Measurements from ENCODE around the gene MB21D2.

The MB21D2 gene

GRCh38 chr3:192884777-192885773 lies 32.6 kb downstream of the MB21D2 start (continued):
- TF ChIP-seq ZNF768 (tag by site-specific recombination; IDR thresholded peaks at IDR 0.05) (no peak), KLF9 (tag by site-specific recombination; IDR thresholded peaks at IDR 0.05; ENCODE audit: low read depth) (no peak), PRDM6 (tag by site-specific recombination; IDR thresholded peaks at IDR 0.05) (peak; percentile 80), ZNF645 (tag by site-specific recombination; IDR thresholded peaks at IDR 0.05) (no peak), ZNF626 (tag by site-specific recombination; IDR thresholded peaks at IDR 0.05) (no peak), ZNF501 (tag by site-specific recombination; IDR thresholded peaks at IDR 0.05) (no peak), ZNF560 (tag by site-specific recombination; IDR thresholded peaks at IDR 0.05; ENCODE audit: borderline replicate concordance) (no peak), ZSCAN30 (tag by site-specific recombination; IDR thresholded peaks at IDR 0.05) (no peak), ZNF148 (tag by site-specific recombination; IDR thresholded peaks at IDR 0.05; ENCODE audit: borderline replicate concordance) (no peak), ZBTB20 (tag by site-specific recombination; IDR thresholded peaks at IDR 0.05) (no peak), ZNF335 (tag by site-specific recombination; conservative IDR thresholded peaks at IDR 0.05) (no peak), ZBTB21 (tag by site-specific recombination; IDR thresholded peaks at IDR 0.05) (peak; percentile 44; the same call in 1 of the 2 replicates), PRDM1 (tag by site-specific recombination; IDR thresholded peaks at IDR 0.05) (no peak), GLI4 (tag by site-specific recombination; IDR thresholded peaks at IDR 0.05) (no peak), ZNF350 (tag by site-specific recombination; IDR thresholded peaks at IDR 0.05) (no peak), HOXA7 (CRISPR knock-in tag; IDR thresholded peaks at IDR 0.05; ENCODE audit: borderline replicate concordance) (no peak), KLF10 (tag by site-specific recombination; IDR thresholded peaks at IDR 0.05) (no peak; the same call in none of the 2 replicates), PRDM4 (tag by site-specific recombination; IDR thresholded peaks at IDR 0.05) (no peak), CTCF (tag by site-specific recombination; IDR thresholded peaks at IDR 0.05) (no peak), MEIS1 (CRISPR knock-in tag; IDR thresholded peaks at IDR 0.05; ENCODE audit: borderline replicate concordance) (no peak), ZNF391 (tag by site-specific recombination; IDR thresholded peaks at IDR 0.05; ENCODE audit: borderline replicate concordance, low read depth) (no peak), YY1 (tag by site-specific recombination; IDR thresholded peaks at IDR 0.05) (no peak), ZNF146 (tag by site-specific recombination; IDR thresholded peaks at IDR 0.05) (no peak), KLF8 (tag by site-specific recombination; IDR thresholded peaks at IDR 0.05) (0 out of 2 replicates have a peak, but pooled peaks have one; percentile 42), ZNF155 (tag by site-specific recombination; IDR thresholded peaks at IDR 0.05) (no peak), TRIM28 (IDR thresholded peaks at IDR 0.05; ENCODE audit: borderline replicate concordance, low read length) (no peak), ZNF776 (tag by site-specific recombination; IDR thresholded peaks at IDR 0.05; ENCODE audit: borderline replicate concordance) (no peak)

Measured in HEK293 (cell line).